ENCODE measurements around the gene GPA33. TPM values are rescaled to one million over a fixed set of nuclear protein-coding genes. Genes with fewer than 3 reads are reported as not detected.

Gene GPA33
- total RNA-seq, 1 donor from 2014 or later, result not detected

DNA sequence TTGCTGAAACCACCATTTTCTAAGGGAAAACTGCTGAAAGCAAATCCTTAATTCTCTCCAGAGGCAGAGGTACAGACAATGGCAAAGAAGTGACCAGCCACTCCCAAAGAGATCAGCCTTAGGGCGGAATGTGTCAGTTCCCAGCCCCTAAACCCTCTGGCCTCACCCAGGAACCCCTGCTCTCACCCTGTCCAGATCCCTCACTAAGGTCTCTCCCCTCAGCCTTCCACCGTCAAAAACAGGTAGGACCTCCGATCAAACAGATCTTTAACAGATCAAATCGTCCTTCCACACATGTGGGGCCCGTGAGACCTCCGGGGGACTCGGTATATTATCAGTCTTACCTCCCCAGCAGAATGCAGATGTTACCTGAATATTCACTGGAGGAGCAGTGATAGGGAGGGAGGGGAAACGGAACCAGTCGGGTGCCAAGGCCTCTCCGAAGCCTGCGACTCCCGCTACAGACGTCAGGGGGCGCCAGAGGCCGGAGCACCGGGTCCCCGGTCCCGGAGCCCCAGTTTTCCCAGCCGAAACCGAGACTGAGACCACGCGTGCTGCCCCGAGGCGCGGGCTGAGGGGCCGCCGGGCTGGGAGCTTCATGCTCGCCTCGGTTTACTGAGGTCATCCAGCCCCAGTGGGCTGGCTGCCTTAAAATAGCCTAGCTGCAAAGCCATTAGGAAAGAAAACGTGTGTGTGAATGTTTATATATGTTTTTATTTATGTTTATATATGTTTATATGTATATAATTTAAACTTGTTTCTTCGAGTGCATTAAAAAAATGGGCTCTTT, 23.6 kb downstream of the GPA33 start:
- no peaks in the 10 kb centered on the region for H3K9me3 Mint-ChIP-seq (ENCODE audit: low read depth)
- no peaks in the 10 kb centered on the region for H3K36me3 Mint-ChIP-seq (ENCODE audit: insufficient read depth)
- no peak overlapping the region for H3K27ac Mint-ChIP-seq
- no peak overlapping the region for H3K4me3 Mint-ChIP-seq (ENCODE audit: low read depth)
- peaks cover 24% of the 10 kb centered on the region for H3K27me3 Mint-ChIP-seq
- TF ChIP-seq, protein P1, sequence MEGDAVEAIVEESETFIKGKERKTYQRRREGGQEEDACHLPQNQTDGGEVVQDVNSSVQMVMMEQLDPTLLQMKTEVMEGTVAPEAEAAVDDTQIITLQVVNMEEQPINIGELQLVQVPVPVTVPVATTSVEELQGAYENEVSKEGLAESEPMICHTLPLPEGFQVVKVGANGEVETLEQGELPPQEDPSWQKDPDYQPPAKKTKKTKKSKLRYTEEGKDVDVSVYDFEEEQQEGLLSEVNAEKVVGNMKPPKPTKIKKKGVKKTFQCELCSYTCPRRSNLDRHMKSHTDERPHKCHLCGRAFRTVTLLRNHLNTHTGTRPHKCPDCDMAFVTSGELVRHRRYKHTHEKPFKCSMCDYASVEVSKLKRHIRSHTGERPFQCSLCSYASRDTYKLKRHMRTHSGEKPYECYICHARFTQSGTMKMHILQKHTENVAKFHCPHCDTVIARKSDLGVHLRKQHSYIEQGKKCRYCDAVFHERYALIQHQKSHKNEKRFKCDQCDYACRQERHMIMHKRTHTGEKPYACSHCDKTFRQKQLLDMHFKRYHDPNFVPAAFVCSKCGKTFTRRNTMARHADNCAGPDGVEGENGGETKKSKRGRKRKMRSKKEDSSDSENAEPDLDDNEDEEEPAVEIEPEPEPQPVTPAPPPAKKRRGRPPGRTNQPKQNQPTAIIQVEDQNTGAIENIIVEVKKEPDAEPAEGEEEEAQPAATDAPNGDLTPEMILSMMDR (IDR thresholded peaks at IDR 0.05; ENCODE audit: unreplicated experiment), result peak; percentile 99
- H3K4me1 Mint-ChIP-seq (ENCODE audit: low read depth), result no peaks in the 10 kb centered on the region
- DNase-seq (ENCODE audit: low spot score, unreplicated experiment), result peak; percentile 84

DNA sequence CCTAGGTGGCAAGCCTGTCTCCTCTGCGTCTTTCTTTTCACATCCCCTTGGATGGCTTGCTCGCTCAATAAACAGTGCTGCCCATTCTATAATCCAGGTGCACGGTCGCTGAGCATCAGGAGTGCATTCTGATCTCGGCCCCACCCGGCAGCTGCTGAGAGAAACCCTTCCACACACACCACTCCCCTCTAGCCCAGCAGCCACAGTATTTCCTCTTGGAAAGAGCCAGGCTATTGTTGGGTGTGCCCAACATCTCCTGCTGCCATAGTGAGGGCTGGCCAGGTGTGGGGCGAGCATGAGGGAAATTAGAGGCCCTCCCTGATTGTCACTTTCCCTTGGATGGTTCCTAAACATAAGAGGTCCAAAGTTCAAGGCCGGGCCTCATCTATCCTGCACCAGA, 24.7 kb downstream of the GPA33 start:
- H3K27ac Mint-ChIP-seq, result no peak overlapping the region
- DNase-seq (ENCODE audit: low spot score, unreplicated experiment), result no peak
- no peaks in the 10 kb centered on the region for H3K9me3 Mint-ChIP-seq (ENCODE audit: low read depth)
- peaks cover 20% of the 10 kb centered on the region for H3K27me3 Mint-ChIP-seq
- no peaks in the 10 kb centered on the region for H3K4me1 Mint-ChIP-seq (ENCODE audit: low read depth)
- no peak overlapping the region for H3K4me3 Mint-ChIP-seq (ENCODE audit: low read depth)
- TF ChIP-seq, protein P1 (IDR thresholded peaks at IDR 0.05; ENCODE audit: unreplicated experiment), result no peak
- no peaks in the 10 kb centered on the region for H3K36me3 Mint-ChIP-seq (ENCODE audit: insufficient read depth)

DNA sequence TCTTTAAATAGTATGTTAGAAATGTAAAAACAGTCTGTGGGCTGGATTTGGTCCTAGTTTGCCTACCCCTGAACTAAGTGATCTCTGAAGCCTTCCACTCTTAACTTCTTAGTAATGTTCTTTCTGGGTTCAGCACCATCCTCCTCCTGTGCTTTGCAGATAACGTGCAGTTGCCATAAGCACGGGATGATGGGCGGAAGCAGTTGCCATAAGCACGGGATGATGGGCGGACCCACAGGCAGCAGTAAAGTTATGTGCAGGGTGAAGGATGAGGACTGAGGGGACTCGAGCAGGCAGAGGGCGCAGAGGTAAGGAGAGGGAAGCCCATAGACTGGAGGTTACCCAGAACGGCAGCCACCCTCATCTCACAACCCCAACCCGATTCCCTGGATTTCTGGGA, 25.6 kb downstream of the GPA33 start:
- Mint-ChIP-seq H3K4me1 (ENCODE audit: low read depth) (no peaks in the 10 kb centered on the region), H3K4me3 (ENCODE audit: low read depth) (no peak overlapping the region), H3K27me3 (peaks cover 23% of the 10 kb centered on the region), H3K9me3 (ENCODE audit: low read depth) (no peaks in the 10 kb centered on the region), H3K27ac (no peak overlapping the region), H3K36me3 (ENCODE audit: insufficient read depth) (no peaks in the 10 kb centered on the region)
- TF ChIP-seq, protein P1 (IDR thresholded peaks at IDR 0.05; ENCODE audit: unreplicated experiment), result no peak
- DNase-seq (ENCODE audit: low spot score, unreplicated experiment), result no peak

DNA sequence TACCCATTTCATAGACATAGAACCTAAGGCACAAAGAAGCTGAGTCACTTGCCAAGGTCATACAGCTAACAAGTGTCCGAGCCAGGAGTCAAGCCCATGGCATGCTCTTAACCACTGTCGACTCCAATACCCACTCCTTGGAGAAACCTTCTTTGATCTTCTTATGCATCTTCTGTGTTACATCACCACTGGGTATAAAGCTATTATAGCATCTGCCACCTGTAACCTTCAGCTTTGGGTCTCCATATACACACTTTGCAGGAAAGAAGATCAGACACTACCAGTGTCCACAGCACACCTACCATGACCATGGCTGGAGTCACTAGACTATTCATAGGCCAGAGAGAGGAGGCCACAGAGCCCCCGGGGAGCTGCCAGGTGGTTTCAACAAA, 29.1 kb downstream of the GPA33 start:
- Mint-ChIP-seq H3K27ac (no peak overlapping the region), H3K4me1 (ENCODE audit: low read depth) (no peaks in the 10 kb centered on the region), H3K9me3 (ENCODE audit: low read depth) (no peaks in the 10 kb centered on the region), H3K4me3 (ENCODE audit: low read depth) (no peak overlapping the region), H3K27me3 (peaks cover 17% of the 10 kb centered on the region), H3K36me3 (ENCODE audit: insufficient read depth) (no peaks in the 10 kb centered on the region)
- DNase-seq (ENCODE audit: low spot score, unreplicated experiment), result no peak
- TF ChIP-seq, protein P1 (IDR thresholded peaks at IDR 0.05; ENCODE audit: unreplicated experiment), result no peak

DNA sequence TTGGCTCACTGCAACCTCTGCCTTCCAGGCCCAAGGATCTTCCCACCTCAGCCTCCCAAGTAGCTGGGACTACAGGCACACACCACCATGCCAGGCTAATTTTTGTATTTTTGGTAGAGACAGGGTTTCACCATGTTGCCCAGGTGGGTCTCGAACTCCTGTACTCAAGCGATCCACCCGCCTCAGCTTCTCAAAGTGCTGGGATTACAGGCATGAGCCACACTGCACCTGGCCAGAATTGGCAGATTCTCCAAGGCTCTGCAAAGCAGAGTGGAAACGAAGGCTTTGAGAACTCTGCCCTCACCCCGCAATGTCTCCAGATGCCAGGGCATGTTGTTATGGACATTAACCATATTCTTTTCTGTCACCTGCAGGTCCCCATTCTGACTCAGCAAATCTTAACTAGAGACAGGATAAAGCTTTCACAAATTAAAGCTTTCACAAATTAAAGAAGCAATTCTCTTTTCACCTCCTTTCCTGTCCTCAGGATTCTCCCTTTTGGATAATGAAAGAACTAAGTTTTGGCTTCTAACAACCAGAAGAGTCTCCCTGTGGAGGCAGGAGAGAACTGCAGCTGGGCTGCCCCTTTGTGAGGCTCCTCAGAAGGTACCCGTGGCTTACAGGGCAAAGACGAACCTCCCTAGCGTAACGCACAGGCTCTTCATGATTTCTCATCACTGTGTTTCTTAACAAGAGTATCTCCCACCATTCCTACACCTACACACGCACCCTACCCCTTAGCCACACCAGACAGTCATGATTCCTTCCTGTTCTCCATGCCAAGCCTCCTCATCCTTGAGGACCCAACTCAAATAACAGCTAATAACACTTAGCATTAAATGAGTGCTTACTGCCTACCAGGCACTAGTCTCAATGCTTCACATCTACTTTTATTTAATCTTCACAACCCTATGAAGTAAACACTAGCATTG, 29.8 kb downstream of the GPA33 start:
- TF ChIP-seq, protein P1 (IDR thresholded peaks at IDR 0.05; ENCODE audit: unreplicated experiment), result peak; percentile 36
- no peak overlapping the region for H3K27ac Mint-ChIP-seq
- DNase-seq (ENCODE audit: low spot score, unreplicated experiment), result no peak
- H3K36me3 Mint-ChIP-seq (ENCODE audit: insufficient read depth), result no peaks in the 10 kb centered on the region
- H3K9me3 Mint-ChIP-seq (ENCODE audit: low read depth), result no peaks in the 10 kb centered on the region
- H3K27me3 Mint-ChIP-seq, result peaks cover 17% of the 10 kb centered on the region
- no peaks in the 10 kb centered on the region for H3K4me1 Mint-ChIP-seq (ENCODE audit: low read depth)
- no peak overlapping the region for H3K4me3 Mint-ChIP-seq (ENCODE audit: low read depth)
